Measurements from ENCODE around the gene SDF2L1. TPM values are rescaled to one million over a fixed set of nuclear protein-coding genes. Genes with fewer than 3 reads are reported as not detected.

SDF2L1 gene
- total and polyA plus RNA-seq, 2 donors from 2014 or later: 56.1 to 79.6 TPM

DNA sequence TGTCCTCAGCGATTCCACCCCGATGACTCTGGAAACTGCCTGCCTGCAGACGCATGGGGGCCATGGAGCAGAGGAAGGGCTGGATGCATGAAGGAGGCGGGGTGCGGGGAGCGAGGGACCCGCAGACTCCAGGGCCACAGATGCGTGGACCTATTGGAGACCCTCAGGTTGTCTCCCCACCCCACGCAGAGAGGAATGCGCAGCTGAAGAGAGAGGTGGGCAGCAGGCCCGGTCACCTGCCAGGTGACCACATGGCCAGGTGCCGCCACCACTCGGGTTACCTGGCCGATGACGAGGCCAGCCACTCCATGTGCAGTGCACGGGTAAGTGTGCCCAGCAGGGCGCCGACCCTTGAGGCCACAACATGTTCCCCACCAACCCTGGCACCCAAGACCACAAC, 9.2 kb upstream of the SDF2L1 start:
- FAIRE-seq: no peak
- intact Hi-C loops (cut with DNase I): no loop called here

GRCh38 chr22:21633481-21633880, 8.6 kb upstream of the SDF2L1 start:
- no peak for FAIRE-seq

More for the DNA sequence above, 9.2 kb upstream of the SDF2L1 start:
- H3K4me3 ChIP-seq (ENCODE audit: low read length in 3 of 3): no peak overlapping the region
- peaks cover 0 to 5% (median 3%) of the 10 kb centered on the region in 3 donors for H3K4me1 ChIP-seq (ENCODE audit: control insufficient read depth in 2 of 3, insufficient read depth in 2 of 3, low read depth in 1 of 3, low read length in 3 of 3)
- H3K27me3 ChIP-seq (ENCODE audit: control insufficient read depth, insufficient read depth, low read length): no peaks in the 10 kb centered on the region
- TF ChIP-seq, protein P1, sequence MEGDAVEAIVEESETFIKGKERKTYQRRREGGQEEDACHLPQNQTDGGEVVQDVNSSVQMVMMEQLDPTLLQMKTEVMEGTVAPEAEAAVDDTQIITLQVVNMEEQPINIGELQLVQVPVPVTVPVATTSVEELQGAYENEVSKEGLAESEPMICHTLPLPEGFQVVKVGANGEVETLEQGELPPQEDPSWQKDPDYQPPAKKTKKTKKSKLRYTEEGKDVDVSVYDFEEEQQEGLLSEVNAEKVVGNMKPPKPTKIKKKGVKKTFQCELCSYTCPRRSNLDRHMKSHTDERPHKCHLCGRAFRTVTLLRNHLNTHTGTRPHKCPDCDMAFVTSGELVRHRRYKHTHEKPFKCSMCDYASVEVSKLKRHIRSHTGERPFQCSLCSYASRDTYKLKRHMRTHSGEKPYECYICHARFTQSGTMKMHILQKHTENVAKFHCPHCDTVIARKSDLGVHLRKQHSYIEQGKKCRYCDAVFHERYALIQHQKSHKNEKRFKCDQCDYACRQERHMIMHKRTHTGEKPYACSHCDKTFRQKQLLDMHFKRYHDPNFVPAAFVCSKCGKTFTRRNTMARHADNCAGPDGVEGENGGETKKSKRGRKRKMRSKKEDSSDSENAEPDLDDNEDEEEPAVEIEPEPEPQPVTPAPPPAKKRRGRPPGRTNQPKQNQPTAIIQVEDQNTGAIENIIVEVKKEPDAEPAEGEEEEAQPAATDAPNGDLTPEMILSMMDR (IDR thresholded peaks at IDR 0.05; ENCODE audit: borderline replicate concordance, extremely low read depth, insufficient read depth): no peak
- H3K27ac ChIP-seq (ENCODE audit: low read depth in 2 of 2, low read length in 2 of 2): no peak overlapping the region
- H3K36me3 ChIP-seq (ENCODE audit: control insufficient read depth in 2 of 3, insufficient read depth in 3 of 3, low read length in 3 of 3): peaks cover 0 to 5% (median 0%) of the 10 kb centered on the region in 3 donors
- H3K9ac ChIP-seq (ENCODE audit: low read length in 3 of 3): no peak overlapping the region
- no peaks in the 10 kb centered on the region for H3K9me3 ChIP-seq (ENCODE audit: control insufficient read depth in 2 of 3, insufficient read depth in 1 of 3, low read length in 3 of 3)
- peak in 1 of 5 donors; percentile 70 for DNase-seq

GRCh38 chr22:21634081-21634480, 8.0 kb upstream of the SDF2L1 start:
- H3K9me3 ChIP-seq (ENCODE audit: control insufficient read depth in 2 of 3, insufficient read depth in 1 of 3, low read length in 3 of 3): no peaks in the 10 kb centered on the region
- H3K4me1 ChIP-seq (ENCODE audit: control insufficient read depth in 2 of 3, insufficient read depth in 2 of 3, low read depth in 1 of 3, low read length in 3 of 3): peaks cover 0 to 2% (median 0%) of the 10 kb centered on the region in 3 donors
- no peak overlapping the region for H3K4me3 ChIP-seq (ENCODE audit: low read length in 3 of 3)
- H3K36me3 ChIP-seq (ENCODE audit: control insufficient read depth in 2 of 3, insufficient read depth in 3 of 3, low read length in 3 of 3): no peaks in the 10 kb centered on the region
- no peak overlapping the region for H3K27ac ChIP-seq (ENCODE audit: low read depth in 2 of 2, low read length in 2 of 2)
- DNase-seq (peak in 1 of 5 donors; percentile 66), FAIRE-seq (no peak)
- TF ChIP-seq, protein P1 (IDR thresholded peaks at IDR 0.05; ENCODE audit: borderline replicate concordance, extremely low read depth, insufficient read depth): no peak
- intact Hi-C loops (cut with DNase I): no loop called here
- no peaks in the 10 kb centered on the region for H3K27me3 ChIP-seq (ENCODE audit: control insufficient read depth, insufficient read depth, low read length)
- no peak overlapping the region for H3K9ac ChIP-seq (ENCODE audit: low read length in 3 of 3)

More at GRCh38 chr22:21633481-21633880, 8.6 kb upstream of the SDF2L1 start:
- no peak overlapping the region for H3K9ac ChIP-seq (ENCODE audit: low read length in 3 of 3)
- H3K4me1 ChIP-seq (ENCODE audit: control insufficient read depth in 2 of 3, insufficient read depth in 2 of 3, low read depth in 1 of 3, low read length in 3 of 3): peaks cover 0 to 5% (median 0%) of the 10 kb centered on the region in 3 donors
- TF ChIP-seq, protein P1 (IDR thresholded peaks at IDR 0.05; ENCODE audit: borderline replicate concordance, extremely low read depth, insufficient read depth): no peak
- H3K9me3 ChIP-seq (ENCODE audit: control insufficient read depth in 2 of 3, insufficient read depth in 1 of 3, low read length in 3 of 3): no peaks in the 10 kb centered on the region
- H3K36me3 ChIP-seq (ENCODE audit: control insufficient read depth in 2 of 3, insufficient read depth in 3 of 3, low read length in 3 of 3): no peaks in the 10 kb centered on the region
- DNase-seq: no peak
- no peaks in the 10 kb centered on the region for H3K27me3 ChIP-seq (ENCODE audit: control insufficient read depth, insufficient read depth, low read length)
- H3K27ac ChIP-seq (ENCODE audit: low read depth in 2 of 2, low read length in 2 of 2): no peak overlapping the region
- no peak overlapping the region for H3K4me3 ChIP-seq (ENCODE audit: low read length in 3 of 3)
- intact Hi-C loops (cut with DNase I): no loop called here

DNA sequence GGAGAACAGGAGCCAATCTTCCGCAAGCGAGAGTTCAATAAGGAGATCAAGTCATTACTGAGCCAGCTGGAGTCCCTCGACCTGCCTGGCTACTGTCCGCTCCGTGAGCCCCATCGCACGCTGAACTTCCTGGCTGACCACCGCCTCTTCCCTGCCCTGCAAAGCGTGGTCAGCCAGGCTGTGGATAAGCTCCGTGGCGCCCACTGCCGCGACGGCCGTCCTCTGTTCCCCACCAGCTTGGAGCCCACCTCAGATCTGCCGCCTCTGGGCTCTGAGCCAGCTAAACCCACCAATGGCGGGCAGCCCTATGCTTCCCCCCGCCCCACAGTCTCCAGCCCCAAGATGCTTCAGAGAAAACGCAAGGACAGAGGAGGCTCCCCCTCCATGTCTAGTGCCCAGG, 7.3 kb upstream of the SDF2L1 start:
- no peaks in the 10 kb centered on the region for H3K27me3 ChIP-seq (ENCODE audit: control insufficient read depth, insufficient read depth, low read length)
- intact Hi-C loops (cut with DNase I): no loop called here

More for the DNA sequence above, 7.3 kb upstream of the SDF2L1 start:
- no peaks in the 10 kb centered on the region for H3K9me3 ChIP-seq (ENCODE audit: control insufficient read depth in 2 of 3, insufficient read depth in 1 of 3, low read length in 3 of 3)
- H3K9ac ChIP-seq (ENCODE audit: low read length in 3 of 3): no peak overlapping the region
- FAIRE-seq: no peak
- H3K27ac ChIP-seq (ENCODE audit: low read depth in 2 of 2, low read length in 2 of 2): no peak overlapping the region
- no peak overlapping the region for H3K4me3 ChIP-seq (ENCODE audit: low read length in 3 of 3)
- no peaks in the 10 kb centered on the region for H3K36me3 ChIP-seq (ENCODE audit: control insufficient read depth in 2 of 3, insufficient read depth in 3 of 3, low read length in 3 of 3)
- peak in 1 of 5 donors; percentile 46 for DNase-seq
- TF ChIP-seq, protein P1 (IDR thresholded peaks at IDR 0.05; ENCODE audit: borderline replicate concordance, extremely low read depth, insufficient read depth): no peak
- no peaks in the 10 kb centered on the region for H3K4me1 ChIP-seq (ENCODE audit: control insufficient read depth in 2 of 3, insufficient read depth in 2 of 3, low read depth in 1 of 3, low read length in 3 of 3)
